ENCODE results near the gene FETUB. TPM values are rescaled to one million over a fixed set of nuclear protein-coding genes. Genes with fewer than 3 reads are reported as not detected.

The FETUB gene
- total RNA-seq, 8 experiments from 2014 or later, result 0.14 to 1.1 (median 0.14) TPM; not detected in 5

DNA sequence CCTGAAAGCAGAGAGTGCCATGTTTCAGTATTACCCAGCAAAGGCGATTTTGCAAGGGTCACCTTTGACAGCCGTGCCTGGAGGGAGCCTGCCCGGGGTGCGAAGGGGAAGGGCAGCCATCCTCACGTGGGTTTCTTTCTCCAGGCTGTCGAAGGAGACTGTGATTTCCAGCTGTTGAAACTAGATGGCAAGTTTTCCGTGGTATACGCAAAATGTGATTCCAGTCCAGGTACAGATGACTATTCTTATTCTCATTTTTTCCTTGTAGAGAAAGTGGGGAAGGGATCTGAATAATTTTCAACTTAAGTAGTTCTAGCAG lies 23.9 kb upstream of the FETUB start:
- H3K27ac ChIP-seq, result no peak overlapping the region
- WGBS, 10 experiments, result 53 to 100% (median 83%) methylated on average over 1 to 8 of the region's 8 CpGs; no CpG with 5 or more reads in 2 of the 10 experiments
- peaks cover 2 to 3% of the 10 kb centered on the region in 2 donors for H3K4me1 ChIP-seq (replicated peaks in 1 of 2)
- in situ Hi-C loops (cut with MboI; ENCODE audit: low pct_unique_long_range_greater_than_20kb in 2 of 9, low sequenced_read_pairs in 9 of 9, unreplicated experiment in 9 of 9), result loop anchor here in 2 of 9 experiments (10.0 to 25.0 kb wide), 2 partner anchors 196 to 199 kb away; partner anchors contain the start of gene RFC4 (in 1 of the 2)
- no peak for ATAC-seq (replicated peaks in 6 of 8)
- no peak overlapping the region for H3K4me3 ChIP-seq

DNA sequence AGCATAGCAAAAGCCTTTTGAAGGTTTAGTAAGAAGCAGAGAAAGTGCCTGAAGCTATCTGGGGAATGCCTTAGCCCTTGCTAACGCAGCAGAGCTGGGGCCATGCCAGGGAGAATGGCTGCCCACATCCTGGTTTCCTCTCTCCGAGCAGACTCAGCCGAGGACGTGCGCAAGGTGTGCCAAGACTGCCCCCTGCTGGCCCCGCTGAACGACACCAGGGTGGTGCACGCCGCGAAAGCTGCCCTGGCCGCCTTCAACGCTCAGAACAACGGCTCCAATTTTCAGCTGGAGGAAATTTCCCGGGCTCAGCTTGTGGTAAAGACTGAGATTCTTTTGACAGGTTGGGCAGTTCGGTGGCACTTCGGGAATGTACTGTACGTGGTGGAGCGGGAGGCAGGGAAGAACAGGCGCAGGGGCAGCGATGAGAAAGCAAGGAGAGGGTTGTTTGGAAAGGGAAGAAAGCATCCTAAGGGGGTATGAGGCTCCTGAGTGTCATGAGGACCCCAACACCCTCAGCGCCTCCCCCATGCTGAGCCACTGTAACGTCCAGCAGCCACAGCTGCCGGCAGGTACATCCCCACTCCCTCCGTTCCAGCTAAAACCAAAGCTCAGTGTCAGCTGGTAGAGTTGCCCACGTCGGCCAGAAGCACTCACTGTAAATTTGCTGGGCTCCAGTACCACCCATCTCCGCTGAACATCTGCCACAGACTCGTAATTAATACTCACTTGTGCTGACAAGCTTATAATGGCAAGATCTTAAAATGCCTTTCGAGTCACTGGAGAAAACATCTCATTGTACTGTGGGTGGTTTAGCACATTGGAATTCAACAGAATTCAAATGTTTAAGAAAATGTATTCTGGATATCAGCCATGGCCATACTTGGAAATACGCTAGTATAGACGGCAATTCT lies 22.9 kb upstream of the FETUB start:
- no peak overlapping the region for H3K4me3 ChIP-seq
- H3K4me1 ChIP-seq (replicated peaks in 1 of 2), result peaks cover 2 to 3% of the 10 kb centered on the region in 2 donors
- peak; percentile 74 to 99 (median 84) for ATAC-seq (replicated peaks in 6 of 8)
- WGBS, 10 experiments, result 0 to 100% (median 41%) methylated on average over 1 to 14 of the region's 31 CpGs
- in situ Hi-C loops (cut with MboI; ENCODE audit: low pct_unique_long_range_greater_than_20kb in 2 of 9, low sequenced_read_pairs in 9 of 9, unreplicated experiment in 9 of 9), result loop anchor here in 2 of 9 experiments (10.0 to 25.0 kb wide), 2 partner anchors 195 to 198 kb away; partner anchors contain the start of gene RFC4 (in 1 of the 2)
- no peak overlapping the region for H3K27ac ChIP-seq

GRCh38 chr3:186618318-186618938 lies 21.8 kb upstream of the FETUB start:
- 0 to 100% (median 66%) methylated on average over 1 to 8 of the region's 8 CpGs; no CpG with 5 or more reads in 2 of the 10 experiments for WGBS, 10 experiments

DNA sequence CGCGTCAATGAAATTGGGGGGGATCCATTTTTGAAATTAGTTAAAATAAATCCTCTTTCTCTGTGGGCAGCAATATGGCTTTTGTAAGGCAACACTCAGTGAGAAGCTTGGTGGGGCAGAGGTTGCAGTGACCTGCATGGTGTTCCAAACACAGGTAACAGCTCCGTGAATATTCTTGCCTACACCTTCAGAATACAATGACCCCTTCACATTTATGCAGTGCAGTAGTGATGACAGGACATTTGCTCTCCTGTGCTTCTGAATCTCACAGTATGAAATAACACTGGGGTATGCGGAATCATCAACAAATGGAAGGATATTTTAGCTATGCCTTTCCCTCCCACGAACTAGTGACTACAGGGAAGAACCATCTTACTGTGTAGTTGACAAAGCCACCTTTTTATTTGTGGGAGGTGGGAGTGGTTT lies 20.4 kb upstream of the FETUB start:
- H3K4me1 ChIP-seq (replicated peaks in 1 of 2), result peaks cover 2 to 3% of the 10 kb centered on the region in 2 donors
- in situ Hi-C loops (cut with MboI; ENCODE audit: low pct_unique_long_range_greater_than_20kb in 2 of 9, low sequenced_read_pairs in 9 of 9, unreplicated experiment in 9 of 9), result loop anchor here in 2 of 9 experiments (10.0 to 25.0 kb wide), 2 partner anchors 193 to 195 kb away; partner anchors contain the start of gene RFC4 (in 1 of the 2)
- WGBS, 10 experiments, result 61 to 100% (median 91%) methylated on average over 2 to 4 of the region's 5 CpGs; no CpG with 5 or more reads in 2 of the 10 experiments
- no peak overlapping the region for H3K4me3 ChIP-seq
- H3K27ac ChIP-seq, result no peak overlapping the region
- no peak for ATAC-seq (replicated peaks in 6 of 8)

More at GRCh38 chr3:186618318-186618938, 21.8 kb upstream of the FETUB start:
- H3K27ac ChIP-seq, result no peak overlapping the region
- ATAC-seq (replicated peaks in 6 of 8), result no peak
- H3K4me1 ChIP-seq (replicated peaks in 1 of 2), result peaks cover 2 to 3% of the 10 kb centered on the region in 2 donors
- in situ Hi-C loops (cut with MboI; ENCODE audit: low pct_unique_long_range_greater_than_20kb in 2 of 9, low sequenced_read_pairs in 9 of 9, unreplicated experiment in 9 of 9), result loop anchor here in 2 of 9 experiments (10.0 to 25.0 kb wide), 2 partner anchors 194 to 196 kb away; partner anchors contain the start of gene RFC4 (in 1 of the 2)
- H3K4me3 ChIP-seq, result no peak overlapping the region

DNA sequence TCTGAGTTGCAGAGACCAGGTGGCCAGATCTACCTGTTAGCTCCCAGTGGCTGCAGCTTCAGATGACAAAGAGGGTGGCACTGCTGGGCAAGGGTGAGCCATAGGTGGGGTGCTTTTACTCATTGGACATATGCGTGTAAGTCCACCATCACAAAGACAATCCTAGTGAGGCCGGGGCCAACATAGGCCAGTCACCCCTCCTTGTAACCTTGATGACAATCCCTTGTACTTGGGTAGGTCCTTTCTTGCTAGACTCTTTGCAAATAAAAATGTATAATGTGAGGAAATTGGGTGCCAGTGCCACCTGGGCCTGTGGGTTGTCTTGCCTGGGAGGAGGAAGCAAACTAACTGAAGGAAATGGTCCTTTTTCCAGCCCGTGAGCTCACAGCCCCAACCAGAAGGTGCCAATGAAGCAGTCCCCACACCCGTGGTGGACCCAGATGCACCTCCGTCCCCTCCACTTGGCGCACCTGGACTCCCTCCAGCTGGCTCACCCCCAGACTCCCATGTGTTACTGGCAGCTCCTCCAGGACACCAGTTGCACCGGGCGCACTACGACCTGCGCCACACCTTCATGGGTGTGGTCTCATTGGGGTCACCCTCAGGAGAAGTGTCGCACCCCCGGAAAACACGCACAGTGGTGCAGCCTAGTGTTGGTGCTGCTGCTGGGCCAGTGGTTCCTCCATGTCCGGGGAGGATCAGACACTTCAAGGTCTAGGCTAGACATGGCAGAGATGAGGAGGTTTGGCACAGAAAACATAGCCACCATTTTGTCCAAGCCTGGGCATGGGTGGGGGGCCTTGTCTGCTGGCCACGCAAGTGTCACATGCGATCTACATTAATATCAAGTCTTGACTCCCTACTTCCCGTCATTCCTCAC lies 19.7 kb upstream of the FETUB start:
- no peak for ATAC-seq (replicated peaks in 6 of 8)
- H3K4me3 ChIP-seq, result no peak overlapping the region
- no peak overlapping the region for H3K27ac ChIP-seq
- H3K4me1 ChIP-seq (replicated peaks in 1 of 2), result no peaks in the 10 kb centered on the region
- in situ Hi-C loops (cut with MboI; ENCODE audit: low pct_unique_long_range_greater_than_20kb in 2 of 9, low sequenced_read_pairs in 9 of 9, unreplicated experiment in 9 of 9), result loop anchor here in 1 of 9 experiments (25.0 kb wide), 1 partner anchor 192 kb away; the partner anchor contains the start of gene RFC4
- WGBS, 10 experiments, result 35 to 93% (median 82%) methylated on average over 1 to 8 of the region's 17 CpGs; no CpG with 5 or more reads in 4 of the 10 experiments

DNA sequence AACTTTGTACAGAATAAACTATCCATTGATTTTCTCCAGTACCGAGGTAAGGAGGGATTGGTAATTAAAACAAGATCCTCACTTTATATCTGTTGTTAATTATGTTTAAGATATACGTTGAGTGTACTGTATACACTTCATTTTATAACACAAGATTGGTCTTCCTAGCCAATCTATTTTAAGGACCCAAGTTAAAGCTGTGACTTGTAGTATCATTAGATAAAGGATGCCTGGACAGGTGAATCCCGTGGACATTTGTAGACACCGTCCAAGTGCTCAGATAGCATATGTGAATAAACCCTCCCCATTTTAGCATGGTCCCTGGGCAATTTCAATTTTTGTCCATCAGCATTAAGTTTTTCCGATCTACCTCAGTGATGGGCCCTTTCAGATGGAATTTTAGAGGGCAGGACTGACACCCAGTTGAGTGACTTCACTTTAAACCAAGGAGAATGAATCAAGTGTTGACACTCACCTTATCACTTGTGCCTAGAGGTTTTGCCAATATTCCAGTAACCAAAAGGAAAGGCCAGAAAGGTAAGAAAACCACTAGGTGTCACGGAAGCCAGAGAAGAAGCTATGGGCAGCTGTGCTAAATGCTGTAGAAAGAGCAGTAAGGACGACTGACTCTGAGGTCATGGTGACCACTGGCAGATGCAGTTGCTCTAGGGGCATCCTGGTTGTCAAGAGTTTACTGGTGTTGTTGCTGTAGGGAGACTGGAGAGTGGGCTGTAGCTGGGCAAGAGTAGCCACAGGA lies 18.1 kb upstream of the FETUB start:
- ATAC-seq (replicated peaks in 6 of 8), result no peak
- Histone ChIP-seq H3K4me1 (replicated peaks in 1 of 2) (no peaks in the 10 kb centered on the region), H3K4me3 (no peak overlapping the region), H3K27ac (no peak overlapping the region)
- in situ Hi-C loops (cut with MboI; ENCODE audit: low pct_unique_long_range_greater_than_20kb in 2 of 9, low sequenced_read_pairs in 9 of 9, unreplicated experiment in 9 of 9), result loop anchor here in 1 of 9 experiments (25.0 kb wide), 1 partner anchor 190 kb away; the partner anchor contains the start of gene RFC4
- 20 to 86% (median 51%) methylated on average over 1 to 7 of the region's 7 CpGs for WGBS, 10 experiments

GRCh38 chr3:186622651-186623310 lies 17.4 kb upstream of the FETUB start:
- Histone ChIP-seq H3K4me3 (no peak overlapping the region), H3K27ac (no peak overlapping the region), H3K4me1 (replicated peaks in 1 of 2) (no peaks in the 10 kb centered on the region)
- 0 to 57% (median 37%) methylated on average over 1 to 2 of the region's 2 CpGs; no CpG with 5 or more reads in 5 of the 10 experiments for WGBS, 10 experiments
- in situ Hi-C loops (cut with MboI; ENCODE audit: low pct_unique_long_range_greater_than_20kb in 2 of 9, low sequenced_read_pairs in 9 of 9, unreplicated experiment in 9 of 9), result loop anchor here in 1 of 9 experiments (25.0 kb wide), 1 partner anchor 190 kb away; the partner anchor contains the start of gene RFC4
- ATAC-seq (replicated peaks in 6 of 8), result no peak

- WGBS, 10 experiments, result 26 to 82% (median 67%) methylated on average over 2 to 4 of the region's 4 CpGs
- no peak for ATAC-seq (replicated peaks in 6 of 8)
- in situ Hi-C loops (cut with MboI; ENCODE audit: low pct_unique_long_range_greater_than_20kb in 2 of 9, low sequenced_read_pairs in 9 of 9, unreplicated experiment in 9 of 9), result loop anchor here in 1 of 9 experiments (25.0 kb wide), 1 partner anchor 188 kb away; the partner anchor contains the start of gene RFC4
- no peak overlapping the region for H3K4me3 ChIP-seq
- H3K27ac ChIP-seq, result no peak overlapping the region
- H3K4me1 ChIP-seq (replicated peaks in 1 of 2), result no peaks in the 10 kb centered on the region
Observed at GRCh38 chr3:186624598-186624997, 15.6 kb upstream of the FETUB start.

- in situ Hi-C loops (cut with MboI; ENCODE audit: low pct_unique_long_range_greater_than_20kb in 2 of 9, low sequenced_read_pairs in 9 of 9, unreplicated experiment in 9 of 9), result no loop called here
- ATAC-seq (replicated peaks in 6 of 8), result no peak
- WGBS, 10 experiments, result 2 to 100% (median 61%) methylated on average over 1 to 4 of the region's 4 CpGs; no CpG with 5 or more reads in 2 of the 10 experiments
- Histone ChIP-seq H3K4me3 (no peak overlapping the region), H3K27ac (no peak overlapping the region), H3K4me1 (replicated peaks in 1 of 2) (no peaks in the 10 kb centered on the region)
Observed at GRCh38 chr3:186625600-186626042, 14.6 kb upstream of the FETUB start.

DNA sequence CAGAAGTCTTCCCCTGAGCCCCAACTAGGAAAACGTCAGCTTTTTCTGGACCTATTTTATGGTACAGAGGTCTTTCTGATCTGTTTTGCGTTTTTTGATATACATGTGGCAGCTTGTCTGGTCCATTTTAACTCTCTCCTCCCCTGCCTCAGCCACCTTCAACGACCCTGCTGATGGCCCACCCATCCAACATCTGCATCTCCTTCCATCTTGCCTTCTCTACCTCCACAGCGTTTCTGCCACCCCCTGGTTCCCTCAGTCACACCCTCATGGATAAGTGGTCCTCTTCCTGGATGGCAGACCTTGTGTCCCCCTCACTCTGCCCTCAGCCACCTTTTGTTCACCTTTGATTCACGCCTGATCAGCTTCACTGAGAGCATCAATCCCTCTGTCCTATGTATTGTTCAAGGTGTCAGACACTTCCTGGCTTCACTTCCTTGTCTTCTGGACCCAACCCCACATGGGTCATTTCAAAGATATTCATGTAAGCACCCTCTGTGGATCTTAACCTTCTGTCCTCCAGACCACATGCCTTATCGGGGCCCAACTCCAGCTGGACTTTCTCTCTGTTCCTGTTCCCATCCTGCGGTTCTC lies 13.8 kb upstream of the FETUB start:
- no peak overlapping the region for H3K4me3 ChIP-seq
- ATAC-seq (replicated peaks in 6 of 8), result no peak
- H3K4me1 ChIP-seq (replicated peaks in 1 of 2), result no peaks in the 10 kb centered on the region
- 23 to 90% (median 67%) methylated on average over 1 to 7 of the region's 7 CpGs; no CpG with 5 or more reads in 1 of the 10 experiments for WGBS, 10 experiments
- no peak overlapping the region for H3K27ac ChIP-seq
- in situ Hi-C loops (cut with MboI; ENCODE audit: low pct_unique_long_range_greater_than_20kb in 2 of 9, low sequenced_read_pairs in 9 of 9, unreplicated experiment in 9 of 9), result no loop called here

DNA sequence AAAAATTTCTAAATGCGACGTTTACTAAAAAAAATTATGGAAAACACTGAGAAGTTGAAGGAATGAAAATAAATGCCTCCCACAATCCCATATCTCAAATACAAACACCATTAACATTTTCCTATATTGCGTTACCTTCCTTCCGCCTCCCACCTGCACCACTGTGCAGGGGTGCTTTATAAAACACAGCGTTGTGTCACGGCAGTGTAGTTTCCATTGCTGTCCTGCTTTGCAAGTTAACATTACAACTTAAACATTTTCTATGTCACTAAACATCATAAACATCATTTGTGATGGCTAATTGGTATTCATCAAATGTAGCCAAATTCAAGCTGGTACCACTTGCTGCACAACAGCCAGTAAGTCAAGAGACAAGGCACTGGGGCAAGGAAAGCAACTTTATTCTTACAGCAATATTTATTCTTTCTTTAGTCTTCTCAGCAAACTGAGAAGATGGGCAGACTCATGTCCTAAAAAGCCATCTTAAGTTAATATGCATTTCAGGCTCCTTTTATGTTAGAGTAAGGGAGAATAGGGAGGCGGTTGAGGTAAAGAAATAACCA lies 12.3 kb upstream of the FETUB start:
- ATAC-seq (replicated peaks in 6 of 8), result no peak
- Histone ChIP-seq H3K27ac (no peak overlapping the region), H3K4me3 (no peak overlapping the region), H3K4me1 (replicated peaks in 1 of 2) (no peaks in the 10 kb centered on the region)
- in situ Hi-C loops (cut with MboI; ENCODE audit: low pct_unique_long_range_greater_than_20kb in 2 of 9, low sequenced_read_pairs in 9 of 9, unreplicated experiment in 9 of 9), result no loop called here
- 68 to 100% (median 85%) methylated on average over 2 to 7 of the region's 7 CpGs for WGBS, 10 experiments
